OCI-LY7 (cell line): ENCODE data around the gene BDKRB1.

Experiments
- CTCF ChIP-seq: fragments of 200-600 bp; sonication (generic); conservative IDR thresholded peaks from 2 replicates; pipeline ENCODE4 v1.5.1; 2014; ENCODE audit warnings: mild to moderate bottlenecking, antibody characterized with exemption, low read length, moderate library complexity, mixed read lengths
- EZH2phosphoT487 ChIP-seq: fragments of 200-600 bp; sonication (generic); IDR thresholded peaks from 2 replicates; pipeline ENCODE4 v1.6.1; 2018; ENCODE audit warnings: low read depth, borderline replicate concordance, mild to moderate bottlenecking, mixed run types, antibody characterized with exemption, low read length, moderate library complexity, mixed read lengths

DNA sequence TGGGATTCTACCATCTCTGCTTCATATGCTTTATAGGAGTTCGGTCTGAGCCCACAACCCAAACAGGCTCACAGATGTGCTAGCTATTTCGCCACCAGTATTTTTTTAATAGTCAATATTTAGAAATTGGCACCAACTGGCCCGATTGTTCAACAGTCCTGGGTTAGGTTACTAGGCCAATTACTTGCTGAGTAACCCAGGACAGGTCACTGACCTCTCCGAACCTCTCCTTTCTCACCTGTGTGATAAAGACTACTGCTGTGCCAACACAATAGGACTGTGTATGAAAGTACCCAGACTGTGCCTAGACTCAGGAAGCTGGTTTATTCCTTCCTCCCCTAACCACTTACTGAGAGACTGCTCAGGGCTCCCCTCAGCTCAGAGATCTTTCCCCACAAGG, 43.1 kb upstream of the BDKRB1 start:
- TF ChIP-seq CTCF (no peak), EZH2phosphoT487 (no peak)
